ENCODE data around the gene CRYBA2.

CRYBA2 gene

GRCh38 chr2:218993345-218994315, at the start of gene CRYBA2:
TSS of gene CRYBA2 (minus strand) at chr2:218993422. CDS start at chr2:218993176, 246 bp downstream.
- no peak for DNase-seq

- no peak for DNase-seq
These were observed 49.5 kb upstream of the CRYBA2 start for GRCh38 chr2:219042750-219043149.

GRCh38 chr2:219042157-219042556, 48.9 kb upstream of the CRYBA2 start:
- no peak for DNase-seq

GRCh38 chr2:219041252-219041651, 48.0 kb upstream of the CRYBA2 start, which contains the start of gene CFAP65:
TSS of gene CFAP65 (minus strand) at chr2:219041516. CDS start at chr2:219039048, 2,468 bp downstream.
- DNase-seq: no peak

- no peak for DNase-seq
These were observed 45.4 kb upstream of the CRYBA2 start for GRCh38 chr2:219038600-219038999.

- DNase-seq: no peak
These were observed 44.7 kb upstream of the CRYBA2 start for GRCh38 chr2:219037783-219038499.

- no peak for DNase-seq
These were observed 42.7 kb upstream of the CRYBA2 start for GRCh38 chr2:219035942-219036341.

- DNase-seq: no peak
These were observed 41.6 kb upstream of the CRYBA2 start for GRCh38 chr2:219034823-219035222.

- DNase-seq: no peak
These were observed 39.0 kb upstream of the CRYBA2 start for GRCh38 chr2:219032051-219032745.

GRCh38 chr2:219031005-219031738, 38.0 kb upstream of the CRYBA2 start:
- DNase-seq: no peak

- DNase-seq: no peak
These were observed 37.1 kb upstream of the CRYBA2 start for GRCh38 chr2:219030177-219030940.

GRCh38 chr2:219029829-219030165, 36.6 kb upstream of the CRYBA2 start:
- peak; percentile 60 for DNase-seq

GRCh38 chr2:219028996-219029828, 36.0 kb upstream of the CRYBA2 start:
- no peak for DNase-seq

- no peak for DNase-seq
These were observed 34.9 kb upstream of the CRYBA2 start for GRCh38 chr2:219028141-219028540.

- no peak for DNase-seq
These were observed 34.4 kb upstream of the CRYBA2 start for GRCh38 chr2:219027511-219028055.

- DNase-seq: no peak
These were observed 33.7 kb upstream of the CRYBA2 start for GRCh38 chr2:219026946-219027345.

- no peak for DNase-seq
These were observed 32.7 kb upstream of the CRYBA2 start for GRCh38 chr2:219025637-219026585.

GRCh38 chr2:219024059-219024458, 30.8 kb upstream of the CRYBA2 start:
- DNase-seq: no peak

GRCh38 chr2:219023045-219023605, 29.9 kb upstream of the CRYBA2 start:
- no peak for DNase-seq
